Mucosa of descending colon (tissue), 3 donors: ENCODE results near the gene DYNLT4. TPM values are rescaled to one million over a fixed set of nuclear protein-coding genes. Genes with fewer than 3 reads are reported as not detected.

Experiments
- ATAC-seq: fragments of 200-7000 bp; cut with Tn5 transposase; one replicate; pipeline ENCODE4 v1.9.1; 2020; ENCODE audit warnings: mild to moderate bottlenecking, moderate library complexity
- DNase-seq, 3 donors: peaks; one replicate each; pipeline ENCODE4 v3.0.0-alpha.2; 2020
- H3K36me3 ChIP-seq: fragments of 200-600 bp; one replicate; pipeline ENCODE4 v1.8.0; 2021; ENCODE audit warnings: low read depth, mild to moderate bottlenecking
- H3K4me1 ChIP-seq: fragments of 200-600 bp; one replicate; pipeline ENCODE4 v1.8.0; 2021; ENCODE audit warnings: low read depth, mild to moderate bottlenecking
- H3K4me3 ChIP-seq: fragments of 200-600 bp; one replicate; pipeline ENCODE4 v1.8.0; 2021; ENCODE audit warnings: mild to moderate bottlenecking
- H3K9me3 ChIP-seq: fragments of 200-600 bp; one replicate; pipeline ENCODE4 v1.8.0; 2021; ENCODE audit warnings: mild to moderate bottlenecking
- intact Hi-C, 2 donors: fragments of 100-400 bp; cut with DNase I in 1 of 2; cut with micrococcal nuclease in 1 of 2; formaldehyde crosslinking; loops; one replicate each; pipeline versions ENCODE4 v1.11.0 to v1.11.1; 2022; cut with DNase I, micrococcal nuclease
- total RNA-seq, 3 donors: library from RNA; stranded (reverse); fragmentation: NEBNext Ultra II Directional in 2 of 3; extraction: Animal tissue kit (Norgen Biotek cat#: 25700) in 2 of 3; gene quantifications; one replicate each; pipeline versions ENCODE4 v1.2.1 to v1.2.4, GENCODE V29; 2021 to 2023
- TF ChIP-seq, protein P1 (sequence below): fragments of 200-600 bp; IDR thresholded peaks from one replicate; pipeline ENCODE4 v1.8.0; 2022; ENCODE audit warnings: antibody characterized with exemption, mild to moderate bottlenecking
- donor health status: DM: no; HTN: no; CAD: no; lungs with moderate emphysema.
- donor health status: DM: no; HTN: no; CAD: no.
- donor health status: DM: no; HTN: yes; CAD: no.

DYNLT4 gene
- total RNA-seq, 3 donors from 2014 or later = 0.67 to 1.6 TPM; not detected in 1

DNA sequence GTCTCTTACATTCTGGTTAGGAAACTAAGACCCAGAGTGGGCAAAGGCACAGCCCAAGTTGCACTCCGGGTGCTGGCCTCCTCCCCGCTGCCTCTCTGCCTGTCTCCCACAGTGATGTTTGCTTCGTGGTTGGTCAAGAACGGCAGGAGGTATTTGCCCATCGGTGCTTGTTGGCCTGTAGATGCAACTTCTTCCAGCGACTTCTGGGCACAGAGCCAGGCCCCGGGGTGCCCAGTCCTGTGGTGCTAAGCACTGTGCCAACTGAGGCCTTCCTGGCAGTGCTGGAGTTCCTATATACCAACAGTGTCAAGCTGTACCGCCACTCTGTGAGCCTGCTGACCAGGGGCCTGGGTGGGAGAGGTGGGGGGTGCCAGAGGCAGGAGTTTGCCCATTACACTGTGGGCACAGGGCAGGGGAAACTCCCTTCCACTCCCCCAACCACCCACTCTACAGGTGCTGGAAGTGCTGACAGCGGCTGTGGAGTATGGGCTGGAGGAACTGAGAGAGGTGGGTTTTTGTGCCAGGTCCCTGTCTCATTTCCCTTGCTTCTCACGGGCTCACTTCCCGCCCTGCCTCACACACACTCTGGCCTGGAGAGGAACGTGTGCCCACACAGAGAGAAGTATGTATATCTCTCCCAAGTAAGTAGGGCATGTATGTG, 3.1 kb upstream of the DYNLT4 start:
- intact Hi-C loops = no loop called here
- DNase-seq = peak in 2 of 3 donors; percentile 57 to 78
- peaks cover 48% of the 10 kb centered on the region for H3K4me1 ChIP-seq
- TF ChIP-seq, protein P1, sequence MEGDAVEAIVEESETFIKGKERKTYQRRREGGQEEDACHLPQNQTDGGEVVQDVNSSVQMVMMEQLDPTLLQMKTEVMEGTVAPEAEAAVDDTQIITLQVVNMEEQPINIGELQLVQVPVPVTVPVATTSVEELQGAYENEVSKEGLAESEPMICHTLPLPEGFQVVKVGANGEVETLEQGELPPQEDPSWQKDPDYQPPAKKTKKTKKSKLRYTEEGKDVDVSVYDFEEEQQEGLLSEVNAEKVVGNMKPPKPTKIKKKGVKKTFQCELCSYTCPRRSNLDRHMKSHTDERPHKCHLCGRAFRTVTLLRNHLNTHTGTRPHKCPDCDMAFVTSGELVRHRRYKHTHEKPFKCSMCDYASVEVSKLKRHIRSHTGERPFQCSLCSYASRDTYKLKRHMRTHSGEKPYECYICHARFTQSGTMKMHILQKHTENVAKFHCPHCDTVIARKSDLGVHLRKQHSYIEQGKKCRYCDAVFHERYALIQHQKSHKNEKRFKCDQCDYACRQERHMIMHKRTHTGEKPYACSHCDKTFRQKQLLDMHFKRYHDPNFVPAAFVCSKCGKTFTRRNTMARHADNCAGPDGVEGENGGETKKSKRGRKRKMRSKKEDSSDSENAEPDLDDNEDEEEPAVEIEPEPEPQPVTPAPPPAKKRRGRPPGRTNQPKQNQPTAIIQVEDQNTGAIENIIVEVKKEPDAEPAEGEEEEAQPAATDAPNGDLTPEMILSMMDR = no peak
- H3K9me3 ChIP-seq = no peaks in the 10 kb centered on the region
- H3K36me3 ChIP-seq = no peaks in the 10 kb centered on the region
- H3K4me3 ChIP-seq = no peak overlapping the region
- no peak for ATAC-seq

DNA sequence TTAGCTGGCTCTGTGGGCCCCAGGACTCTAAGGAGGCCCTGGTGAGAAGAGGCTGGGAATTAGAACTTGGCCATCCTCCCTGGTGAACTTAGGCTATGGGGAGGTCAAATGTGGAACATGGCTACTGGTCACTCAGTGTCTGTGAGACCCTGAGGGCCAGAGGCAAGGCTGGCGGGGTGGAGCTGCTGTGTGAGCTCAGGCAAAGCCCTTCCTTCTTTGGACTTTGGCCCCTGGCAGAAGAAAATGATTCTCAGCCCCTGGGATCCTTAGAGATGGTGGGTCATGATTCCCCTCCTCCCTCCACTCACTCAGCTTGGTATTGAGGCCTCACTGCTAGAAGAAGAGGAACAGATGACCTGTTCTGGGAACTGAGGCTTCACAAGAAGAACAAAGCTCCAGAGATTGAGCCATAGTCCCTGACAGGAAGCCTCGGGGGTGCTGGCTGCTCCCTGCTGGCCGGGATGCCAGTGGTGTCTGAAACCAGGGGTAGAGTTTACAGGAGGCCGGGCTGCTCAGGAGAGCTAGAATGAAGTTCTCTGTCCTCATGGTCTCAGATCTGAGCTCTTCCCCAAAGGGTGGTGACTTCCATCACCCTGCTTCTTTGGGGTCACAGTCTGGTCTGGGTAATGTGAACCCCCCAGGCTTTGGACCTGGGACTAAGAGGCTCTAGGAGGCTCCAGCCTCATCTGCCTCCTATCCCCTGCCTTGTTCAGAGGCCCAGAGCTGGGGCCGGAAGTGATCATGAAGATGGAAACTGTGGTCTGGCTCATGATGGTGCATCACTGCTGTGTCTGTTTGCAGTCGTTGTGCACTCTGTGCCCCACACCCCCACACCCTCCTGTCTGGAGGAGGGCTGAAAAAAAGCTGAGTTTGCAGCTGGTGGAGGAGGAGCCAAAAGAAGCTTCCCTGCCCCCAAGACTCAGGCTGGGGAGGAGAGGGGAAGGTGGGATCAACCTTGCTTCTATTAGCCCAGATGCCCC, 2.1 kb upstream of the DYNLT4 start:
- ATAC-seq = peak; percentile 19
- Histone ChIP-seq H3K36me3 (no peaks in the 10 kb centered on the region), H3K4me3 (no peak overlapping the region), H3K9me3 (no peaks in the 10 kb centered on the region), H3K4me1 (peaks cover 45% of the 10 kb centered on the region)
- peak; percentile 71 to 87 (median 77) for DNase-seq
- intact Hi-C loops = no loop called here
- TF ChIP-seq, protein P1 = no peak

DNA sequence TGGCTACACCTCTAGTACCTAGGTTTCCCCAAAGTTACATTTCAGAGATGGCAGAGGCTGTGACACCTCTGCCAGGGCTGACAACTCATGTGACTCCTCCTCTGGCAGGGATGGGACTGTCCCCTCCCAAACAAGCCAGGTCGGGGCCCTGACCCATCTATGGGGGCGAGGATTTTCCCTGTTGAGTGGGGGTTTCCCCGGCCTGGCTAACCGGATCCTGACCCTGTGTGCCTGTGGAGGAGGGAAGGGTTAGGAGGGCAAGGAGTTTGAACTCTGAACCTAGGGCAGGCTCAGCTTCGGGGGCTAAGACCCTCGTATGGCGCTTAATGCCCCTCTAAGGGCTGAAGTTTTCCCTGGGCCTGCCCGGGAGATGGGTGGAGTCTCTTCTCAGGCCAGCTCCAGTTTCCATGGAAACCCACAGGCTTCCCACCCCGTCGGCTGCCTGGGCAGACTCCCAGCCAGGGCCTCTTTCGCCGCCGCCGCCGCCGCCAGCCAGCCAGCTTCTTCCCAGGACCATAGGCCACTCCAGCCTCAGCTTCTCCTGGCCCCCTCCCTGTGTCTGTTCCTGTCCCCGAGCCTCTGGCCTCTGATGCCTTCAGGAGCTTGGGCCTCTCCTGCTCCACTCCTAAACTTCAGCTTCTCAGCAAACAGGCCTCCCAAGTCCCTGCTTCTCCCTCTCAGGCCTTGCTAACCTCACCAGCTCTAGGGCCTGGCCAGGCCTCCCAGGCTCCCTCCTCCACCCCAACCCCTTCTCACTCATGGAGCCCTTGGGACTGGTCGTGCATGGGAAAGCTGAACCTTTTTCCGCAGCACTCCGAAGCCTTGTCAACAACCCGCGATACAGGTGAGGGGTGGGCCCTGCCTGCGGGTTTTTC, 1.1 kb upstream of the DYNLT4 start, which contains the start of gene BTBD19:
Gene BTBD19 (plus strand): TSS at position 461 of the 875 bp plus-strand sequence. CDS start 298 bp downstream, at position 759.
- ATAC-seq = peak; percentile 3
- TF ChIP-seq, protein P1 = no peak
- H3K4me1 ChIP-seq = peaks cover 45% of the 10 kb centered on the region
- H3K9me3 ChIP-seq = no peaks in the 10 kb centered on the region
- H3K36me3 ChIP-seq = no peaks in the 10 kb centered on the region
- peak; percentile 61 to 83 (median 76) for DNase-seq
- intact Hi-C loops = no loop called here
- no peak within 1 kb of the TSS for H3K4me3 ChIP-seq

DNA sequence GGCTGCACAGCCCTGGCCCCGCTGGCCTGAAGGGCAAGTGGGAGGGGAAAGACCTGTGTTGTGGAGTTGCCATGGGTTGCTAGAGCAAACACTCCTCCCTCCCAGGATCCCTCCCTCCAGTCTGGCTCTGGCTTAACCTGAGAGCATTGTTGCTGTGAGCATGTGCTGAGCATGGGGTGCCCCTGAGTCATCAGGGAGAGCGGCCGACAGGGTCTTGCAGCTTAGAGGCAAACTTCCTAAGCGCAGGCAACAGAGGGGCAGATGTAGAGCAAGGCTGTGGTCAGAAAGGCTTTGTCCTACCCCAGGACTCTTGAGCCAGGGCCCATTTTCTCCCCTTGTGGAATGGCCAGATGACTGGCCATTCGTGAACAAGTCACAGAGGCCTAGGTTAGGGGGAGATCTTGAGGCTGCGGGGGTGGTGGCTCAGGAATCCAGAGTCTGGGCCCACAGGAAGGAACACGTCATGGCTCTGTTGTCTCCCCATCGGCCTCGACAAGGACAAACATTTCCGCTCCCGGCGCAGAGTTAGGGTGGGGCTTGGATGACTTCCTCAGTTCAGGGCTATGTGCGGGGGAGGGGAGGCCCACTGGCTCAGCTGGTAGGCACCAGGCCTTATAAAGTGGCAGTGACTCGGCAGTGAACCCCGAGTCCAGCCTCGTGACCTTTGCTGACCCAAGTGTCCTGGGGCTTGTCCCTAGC, 362 bp upstream of the DYNLT4 start:
- DNase-seq = peak; percentile 96 to 99 (median 98)
- TF ChIP-seq, protein P1 = peak; percentile 9
- Histone ChIP-seq H3K4me1 (peaks cover 45% of the 10 kb centered on the region), H3K9me3 (no peaks in the 10 kb centered on the region), H3K4me3 (no peak overlapping the region), H3K36me3 (no peaks in the 10 kb centered on the region)
- ATAC-seq = peak; percentile 86
- intact Hi-C loops = no loop called here
